Activated CD4-positive, CD25-positive, alpha-beta regulatory T cell (primary cell): ENCODE results near the gene MYRIP.
"Not testable (repeated sequence)": the region's sequence is repeated elsewhere in the genome, so short reads cannot be mapped to it uniquely, and the experiment has no call there.

Experiments used
- DNase-seq, 4 experiments: peaks; one replicate each; lab custom pipeline; 2025; lab: John Stamatoyannopoulos, UW

MYRIP gene

DNA sequence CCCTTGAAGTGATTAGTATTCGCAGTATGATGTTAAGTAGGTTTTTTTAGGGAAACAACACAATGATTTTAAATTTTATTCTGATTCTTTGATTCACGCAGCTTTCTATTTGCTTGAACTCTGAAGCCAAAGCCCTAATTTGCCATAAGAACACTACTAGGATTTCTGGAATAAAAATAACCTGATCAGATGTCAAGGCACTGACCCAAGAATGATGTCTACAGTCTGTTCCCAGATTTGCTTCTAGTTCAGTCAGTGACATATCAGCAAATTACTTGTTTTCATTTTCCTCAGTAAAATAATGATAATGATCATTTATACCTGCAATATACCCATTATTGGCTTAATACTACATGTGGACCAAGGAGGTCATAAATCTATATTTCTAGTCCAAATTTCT, 320.6 kb downstream of the MYRIP start:
- DNase-seq: no peak

DNA sequence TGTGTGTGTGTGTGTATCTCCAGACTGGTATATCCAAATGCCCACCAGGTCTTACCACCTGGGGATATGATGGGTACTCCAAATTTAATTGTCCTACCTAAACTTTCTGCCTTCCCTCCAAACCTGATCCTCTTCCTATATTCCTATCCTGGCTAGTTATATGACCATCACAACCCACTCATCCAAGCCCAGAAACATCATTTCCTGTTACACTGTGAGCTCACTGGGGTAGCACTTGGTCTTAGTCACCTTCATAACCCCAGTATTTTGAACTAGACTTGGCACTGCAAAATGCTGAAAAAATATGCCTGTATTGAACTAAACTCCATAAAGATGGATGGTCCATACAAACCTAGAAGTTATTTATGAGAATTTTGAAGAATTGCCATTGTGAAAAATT, 321.3 kb downstream of the MYRIP start:
- DNase-seq: no peak

DNA sequence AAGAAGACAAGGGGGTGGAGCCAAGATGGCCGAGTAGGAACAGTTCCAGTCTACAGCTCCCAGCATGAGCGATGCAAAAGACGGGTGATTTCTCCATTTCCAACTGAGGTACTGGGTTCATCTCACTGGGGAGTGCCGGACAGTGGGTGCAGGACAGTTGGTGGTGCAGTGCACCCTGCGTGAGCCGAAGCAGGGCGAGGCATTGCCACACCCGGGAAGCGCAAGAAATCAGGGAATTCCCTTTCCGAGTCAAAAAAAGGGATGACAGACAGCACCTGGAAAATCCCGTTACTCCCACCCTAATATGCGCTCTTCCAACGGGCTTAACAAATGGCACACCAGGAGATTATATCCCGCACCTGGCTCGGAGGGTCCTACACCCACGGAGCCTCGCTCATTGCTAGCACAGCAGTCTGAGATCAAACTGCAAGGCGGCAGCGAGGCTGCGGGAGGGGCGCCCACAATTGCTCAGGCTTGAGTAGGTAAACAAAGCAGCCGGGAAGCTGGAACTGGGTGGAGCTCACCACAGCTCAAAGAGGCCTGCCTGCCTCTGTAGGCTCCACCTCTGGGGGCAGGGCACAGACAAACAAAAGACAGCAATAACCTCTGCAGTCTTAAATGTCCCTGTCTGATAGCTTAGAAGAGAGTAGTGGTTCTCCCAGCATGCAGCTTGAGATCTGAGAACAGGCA, 324.6 kb downstream of the MYRIP start:
- DNase-seq: not testable (repeated sequence)

DNA sequence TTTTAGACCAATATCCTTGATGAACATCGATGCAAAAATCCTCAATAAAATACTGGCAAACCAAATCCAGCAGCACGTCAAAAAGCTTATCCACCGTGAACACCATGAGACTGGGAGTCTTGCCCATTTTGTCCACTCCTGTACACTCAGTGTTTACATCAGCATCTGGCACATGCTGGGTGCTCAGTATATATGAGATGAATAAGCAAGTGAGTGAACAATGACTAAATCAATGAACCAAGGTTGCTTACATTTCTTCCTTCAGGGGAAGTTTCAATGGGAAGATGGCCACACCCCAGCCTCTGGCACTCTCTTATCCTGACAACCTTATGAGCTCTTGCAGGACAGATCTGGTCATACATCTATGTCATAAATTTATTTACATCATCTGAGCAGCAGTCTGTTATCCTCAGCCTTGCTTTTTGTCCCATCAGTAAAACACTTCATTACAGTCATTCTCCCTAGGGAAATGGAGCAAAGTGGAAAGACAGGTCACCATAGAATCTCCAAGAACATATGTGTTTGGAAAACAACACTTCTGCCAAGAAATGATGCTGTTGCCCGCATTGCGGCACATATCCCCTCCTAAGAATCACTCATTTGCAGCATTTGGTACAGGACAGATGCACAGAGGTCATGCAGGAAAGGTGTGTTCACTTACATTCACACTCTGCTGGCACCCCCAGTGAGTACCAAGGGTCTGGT, 328.3 kb downstream of the MYRIP start:
- no peak for DNase-seq

DNA sequence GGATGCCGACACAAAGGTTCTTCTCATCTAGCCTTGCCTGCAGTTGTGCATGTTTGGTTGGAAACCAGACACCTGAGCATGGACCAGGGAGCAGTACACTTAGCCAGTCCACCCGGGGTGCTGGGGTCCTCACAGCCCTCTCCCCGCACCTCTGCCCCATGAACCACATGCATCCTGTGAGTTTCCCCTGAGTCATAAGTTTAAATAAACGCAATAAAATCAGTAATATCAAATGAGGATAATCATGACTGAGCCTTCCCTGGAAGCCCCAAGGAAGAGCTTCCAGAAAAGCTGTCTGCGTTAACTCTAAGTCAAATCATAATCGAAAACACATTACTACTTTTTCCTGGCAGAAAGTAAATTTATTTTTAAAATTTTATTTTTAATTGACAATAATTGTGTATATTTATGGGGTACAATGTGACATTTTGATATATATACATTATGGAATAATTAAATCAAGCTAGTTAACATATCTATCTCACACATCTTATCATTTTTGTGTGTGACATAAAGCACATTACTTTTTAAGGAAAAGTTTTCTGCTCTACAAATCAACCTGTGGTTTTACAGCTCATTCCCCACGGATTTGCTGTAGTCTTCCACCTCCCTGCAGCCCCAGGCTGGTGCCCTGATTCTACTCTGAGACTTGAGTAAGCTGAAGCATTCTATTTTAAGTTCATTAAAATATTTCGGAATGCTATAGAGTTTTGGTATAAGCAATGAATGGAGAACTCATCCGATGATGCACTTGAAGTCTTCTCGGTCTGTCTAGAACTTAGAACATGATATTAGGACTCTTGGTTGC, 334.1 kb downstream of the MYRIP start:
- DNase-seq: no peak

DNA sequence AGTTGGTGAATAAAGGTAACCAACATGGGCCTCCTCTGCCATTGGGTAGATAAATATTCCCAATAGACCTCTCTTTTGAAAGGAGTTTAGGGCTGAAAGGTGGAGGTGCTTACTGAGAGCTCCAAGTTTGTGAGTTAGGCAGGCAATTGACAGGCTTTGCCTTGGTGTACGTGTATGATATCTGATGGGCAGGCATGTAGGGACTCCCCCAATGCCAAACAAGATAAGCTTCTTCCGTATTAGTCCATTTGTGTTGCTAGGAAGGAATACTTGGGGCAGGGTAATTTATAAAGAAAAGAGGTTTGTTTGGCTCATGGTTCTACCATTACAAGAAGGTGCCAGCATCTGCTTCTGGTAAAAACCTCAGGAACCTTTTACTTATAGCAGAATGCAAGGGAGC, 339.4 kb downstream of the MYRIP start:
- DNase-seq: no peak

DNA sequence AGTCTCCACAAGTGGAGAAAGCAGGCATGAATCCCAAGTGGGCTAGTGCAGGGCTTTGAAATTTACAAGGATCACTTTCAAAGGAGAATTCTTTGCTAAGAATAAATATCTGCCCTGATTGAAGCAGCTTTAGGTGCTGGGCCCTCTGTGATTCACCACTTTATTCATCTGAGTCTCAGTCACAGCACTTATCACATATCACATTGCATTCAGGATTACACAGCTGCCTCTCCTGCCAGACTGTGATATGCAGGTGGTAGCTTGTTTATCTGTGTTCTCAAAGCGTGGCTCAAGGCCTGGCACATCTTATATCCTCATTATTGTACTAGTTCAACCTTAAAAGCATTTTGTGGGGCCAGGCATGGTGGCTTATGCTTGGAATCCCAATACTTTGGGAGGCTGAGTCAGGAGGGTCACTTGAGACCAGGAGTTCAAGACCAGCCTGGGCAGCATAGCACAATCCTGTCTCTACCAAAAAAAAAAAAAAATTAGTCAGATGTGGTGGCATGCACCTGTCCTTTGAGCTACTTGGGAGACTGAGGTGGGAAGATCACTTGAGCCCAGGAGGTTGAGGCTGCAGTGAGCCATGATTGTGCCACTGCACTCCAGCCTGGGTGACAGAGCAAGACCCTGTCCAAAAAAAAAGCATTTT, 343.2 kb downstream of the MYRIP start:
- no peak for DNase-seq

DNA sequence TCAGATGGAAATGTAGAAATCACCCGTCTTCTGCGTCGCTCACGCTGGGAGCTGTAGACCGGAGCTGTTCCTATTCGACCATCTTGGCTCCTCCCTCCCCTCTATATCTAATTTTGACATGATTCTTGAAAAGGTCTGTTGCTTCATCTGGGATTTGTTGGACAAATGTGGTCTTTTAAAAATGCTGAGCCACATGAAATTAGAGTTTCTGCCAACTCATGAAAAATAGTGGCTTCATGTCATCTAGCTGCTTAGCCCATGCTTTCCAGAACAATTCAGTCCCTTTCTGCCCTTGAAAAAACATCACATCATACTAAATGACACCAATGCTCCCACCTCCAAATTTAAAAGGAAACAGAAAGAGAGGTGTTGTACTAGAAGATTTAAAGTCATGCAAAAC, 351.5 kb downstream of the MYRIP start:
- no peak for DNase-seq

DNA sequence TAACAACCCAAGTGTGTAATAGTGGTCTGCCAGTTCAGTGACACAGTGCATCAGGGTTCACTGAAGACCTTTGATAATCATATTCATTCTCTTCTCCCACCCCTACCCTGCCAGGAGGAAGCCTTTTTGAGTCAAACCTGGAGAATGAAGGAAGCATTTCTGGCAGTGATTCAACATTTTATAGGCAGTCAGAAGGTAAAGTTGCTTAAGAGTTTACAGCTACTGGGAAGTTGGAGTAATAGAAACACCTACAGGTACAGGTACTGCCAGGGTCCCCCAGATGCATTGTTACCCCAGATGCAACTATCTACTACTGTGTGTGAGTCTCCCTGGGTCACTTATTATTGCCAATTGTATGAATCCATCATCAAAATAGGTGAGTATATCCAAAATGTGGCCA, 353.2 kb downstream of the MYRIP start:
- DNase-seq: no peak

DNA sequence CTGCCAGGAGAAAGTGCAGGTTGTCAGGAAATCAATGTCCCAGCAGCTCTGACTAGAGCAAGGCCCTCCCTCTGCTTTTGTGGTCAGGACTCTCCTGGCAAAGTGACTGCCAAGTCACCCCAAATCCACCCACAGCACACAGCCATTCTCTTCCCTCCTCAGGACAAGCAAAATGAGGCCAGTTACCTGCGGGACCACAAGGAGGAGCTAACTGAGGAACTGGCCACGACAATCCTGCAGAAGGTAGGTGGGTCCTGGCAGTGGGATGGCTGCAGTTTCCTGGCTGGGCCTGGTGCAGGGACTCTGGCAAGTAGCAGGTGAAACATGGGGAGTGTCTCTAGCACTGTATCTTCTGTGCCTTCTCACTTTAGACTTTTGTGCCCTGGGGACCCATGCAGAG, 357.6 kb downstream of the MYRIP start:
- DNase-seq: no peak

DNA sequence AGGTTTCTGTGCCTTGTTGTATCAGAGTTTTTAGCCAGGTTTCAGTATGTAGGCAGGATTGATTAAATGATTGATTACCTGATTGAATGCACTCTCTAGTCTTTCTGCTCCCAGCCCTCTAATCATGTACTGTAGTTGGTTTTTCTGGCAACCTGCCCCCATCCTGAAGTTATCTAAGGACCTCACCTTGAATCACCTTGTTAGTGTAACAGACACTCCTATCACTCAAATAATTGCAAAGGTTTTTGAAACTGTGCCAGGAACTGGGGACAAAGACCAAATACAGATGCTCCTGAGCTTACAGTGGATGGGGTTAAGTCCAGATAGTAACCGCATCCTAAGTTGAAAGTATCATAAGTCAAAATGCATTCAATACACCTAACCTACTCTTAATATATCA, 358.5 kb downstream of the MYRIP start:
- DNase-seq: no peak

DNA sequence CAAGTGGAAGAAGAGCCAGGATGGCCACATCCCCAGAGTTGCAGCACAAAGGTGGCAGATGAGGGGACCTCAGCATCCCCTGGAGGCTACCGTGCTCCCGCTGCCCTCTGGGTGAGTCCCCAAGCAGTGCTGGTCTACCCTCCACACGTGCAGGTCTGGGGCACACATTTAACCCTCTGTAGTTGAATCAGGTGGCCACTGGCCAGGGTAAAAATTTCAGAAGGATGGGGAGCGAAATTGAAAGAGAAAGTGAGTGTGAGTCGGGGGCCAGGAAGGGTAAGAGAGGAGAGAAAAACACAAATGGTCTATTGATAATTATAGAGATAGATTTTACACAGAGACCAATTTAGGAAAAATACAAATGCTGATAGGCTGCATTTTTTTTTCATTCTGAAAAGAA, 360.6 kb downstream of the MYRIP start:
- no peak for DNase-seq

DNA sequence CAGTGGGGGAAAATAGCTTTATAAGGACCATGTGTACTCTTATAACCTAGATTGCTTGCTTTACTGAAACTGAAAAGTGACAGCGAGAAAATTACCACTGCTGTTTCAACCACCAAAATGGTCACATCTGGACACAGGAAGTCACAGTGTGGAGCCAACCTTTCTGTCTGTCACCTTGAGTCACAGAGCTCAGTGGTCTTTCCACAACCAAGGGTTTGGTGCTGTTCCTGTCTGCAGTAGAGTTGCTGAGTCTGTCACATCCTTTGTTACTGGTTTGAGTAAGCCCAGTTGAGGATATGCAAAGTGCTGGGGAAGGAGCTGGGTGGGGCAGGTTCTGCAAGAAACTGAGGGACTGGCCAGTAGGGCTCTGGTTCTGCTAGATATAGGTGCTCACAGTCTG, 361.0 kb downstream of the MYRIP start:
- no peak for DNase-seq

DNA sequence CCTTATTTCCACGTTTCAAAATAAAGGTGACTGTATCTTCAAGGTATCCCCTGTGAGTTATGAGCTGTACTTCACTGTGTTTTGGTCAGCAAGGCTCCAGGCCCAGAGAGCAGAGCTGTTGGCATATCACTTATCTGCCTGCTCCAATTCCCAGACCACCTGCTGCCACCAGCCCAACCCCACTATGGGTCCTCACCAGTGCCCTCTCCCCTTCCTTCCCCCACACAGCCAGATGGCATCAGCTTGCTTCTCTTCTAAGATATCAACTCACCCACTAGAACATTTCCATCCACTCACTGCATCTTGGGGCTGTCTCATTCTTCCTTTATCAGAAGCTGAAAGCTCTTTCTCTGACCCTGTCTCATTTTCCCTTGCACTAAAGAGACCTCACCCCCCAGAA, 363.2 kb downstream of the MYRIP start:
- DNase-seq: no peak

DNA sequence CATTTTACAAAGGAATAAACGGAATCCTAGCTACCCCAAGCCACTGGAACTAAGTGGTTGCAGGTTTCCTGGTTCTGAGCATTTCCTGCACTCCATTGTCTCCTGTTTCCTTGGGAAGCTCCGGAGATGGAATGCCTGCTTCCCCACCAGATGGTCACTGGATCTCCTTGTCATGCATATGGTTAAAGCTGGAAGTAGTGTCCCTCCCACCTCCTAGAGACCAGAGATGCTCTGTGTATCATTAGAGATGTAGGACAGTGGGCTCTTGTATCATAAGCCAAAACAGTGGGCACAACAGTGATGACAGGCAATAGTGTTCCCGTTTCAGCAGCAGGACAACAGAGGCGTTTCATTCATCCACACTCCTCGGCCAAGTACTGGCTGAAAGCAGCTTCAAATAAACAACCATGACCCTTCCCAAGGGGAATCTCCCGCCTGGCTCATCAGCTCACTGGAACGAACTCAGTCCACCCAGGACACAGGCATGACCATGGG, 363.9 kb downstream of the MYRIP start:
- no peak for DNase-seq

DNA sequence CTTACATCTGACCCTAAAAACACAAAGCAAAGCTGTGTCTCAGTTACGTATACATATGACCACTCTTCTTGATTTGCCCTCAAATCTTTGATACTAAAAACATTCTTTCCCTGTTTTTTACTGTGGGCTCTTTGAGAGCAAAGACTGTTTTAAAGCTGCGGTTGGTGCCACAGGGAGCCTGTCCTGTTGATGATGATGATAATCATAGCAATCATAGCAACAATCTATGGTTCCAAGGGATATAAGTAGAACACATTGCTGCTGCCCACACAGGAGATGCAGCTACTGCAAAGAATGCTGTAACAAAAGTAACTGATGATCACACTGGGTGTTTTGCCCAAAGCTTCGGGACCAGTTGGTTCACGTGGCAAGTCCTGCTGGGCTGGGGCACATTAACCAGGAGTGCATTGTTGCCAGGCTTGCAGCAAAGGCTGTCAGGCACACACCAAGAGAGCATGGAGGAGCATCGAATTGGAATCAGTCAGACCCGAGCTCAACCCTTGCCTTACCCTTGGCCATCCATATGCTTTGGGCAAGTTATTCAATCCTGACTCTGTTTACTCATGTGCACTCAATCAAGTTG, 368.7 kb downstream of the MYRIP start:
- no peak for DNase-seq

DNA sequence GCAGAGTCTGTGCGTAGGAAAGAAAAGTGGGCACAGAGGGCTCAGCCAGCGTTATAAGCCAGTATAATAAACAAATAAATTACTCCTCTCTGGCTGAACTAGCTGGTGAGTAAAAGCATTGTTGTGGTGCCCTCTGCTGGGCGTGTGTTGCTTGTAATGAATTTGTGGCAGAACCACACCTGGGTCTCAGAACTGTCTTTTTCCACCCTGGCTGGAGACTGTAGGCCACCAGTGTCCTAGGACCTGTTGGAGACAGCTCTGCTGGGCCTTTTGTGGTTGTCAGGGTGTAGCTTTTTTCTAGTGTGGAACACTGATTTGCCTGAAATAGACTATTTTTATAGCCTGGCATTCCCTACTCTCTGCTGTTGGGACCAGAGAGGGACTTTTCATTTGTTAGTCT, 369.6 kb downstream of the MYRIP start:
- DNase-seq: peak in 3 of 4 experiments; percentile 3 to 41 (median 7)

DNA sequence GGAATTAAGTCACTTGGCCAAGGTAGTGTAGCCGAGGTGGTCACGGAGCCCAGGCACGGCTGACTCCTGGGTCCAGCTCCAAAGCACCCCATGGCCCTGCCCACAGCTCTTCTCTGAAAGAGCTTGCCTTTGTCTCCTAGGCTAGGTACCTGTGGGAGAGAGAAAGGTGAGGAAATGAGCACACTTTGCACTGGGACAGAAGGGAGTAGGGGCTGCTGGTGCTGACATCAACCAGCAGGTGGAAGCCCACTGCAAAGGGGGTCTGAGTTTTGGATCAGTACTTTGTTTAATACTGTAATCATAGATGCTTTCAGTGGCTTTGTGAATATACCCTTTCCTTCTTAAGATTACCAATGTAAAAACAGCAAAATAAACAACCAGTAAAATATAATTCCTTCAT, 371.8 kb downstream of the MYRIP start:
- no peak for DNase-seq

DNA sequence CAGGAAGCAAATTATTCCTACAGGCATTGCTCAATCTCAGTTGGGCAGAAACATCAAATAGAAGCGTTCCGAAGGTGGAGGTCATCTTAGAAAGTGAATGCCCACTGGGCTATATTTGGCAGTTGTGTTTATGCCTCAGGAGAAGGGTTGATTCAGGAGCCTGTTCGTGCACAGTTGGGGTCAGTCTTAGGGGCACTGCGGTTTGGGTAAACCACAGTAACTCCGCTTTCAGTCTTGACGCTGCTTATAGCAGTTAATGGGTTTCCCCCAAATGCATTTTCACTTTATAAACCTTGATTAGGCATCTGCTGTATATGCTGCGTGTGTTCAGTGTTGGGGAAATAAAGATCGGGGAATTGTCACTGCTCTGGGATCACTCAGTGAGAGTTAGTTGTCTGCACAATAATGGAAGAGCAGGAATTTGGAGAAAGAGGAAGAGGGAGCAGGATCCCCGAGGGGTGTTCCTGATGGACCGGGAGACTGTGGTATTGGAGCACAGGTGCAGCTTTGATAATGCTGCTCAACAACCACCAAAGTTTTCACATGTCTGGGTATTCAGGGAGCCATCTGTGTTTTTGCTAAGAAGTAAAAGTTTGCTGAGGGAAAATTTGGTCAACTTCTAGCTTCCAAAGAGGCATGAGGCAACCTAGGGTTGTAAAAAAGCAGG, 375.8 kb downstream of the MYRIP start:
- DNase-seq: no peak

DNA sequence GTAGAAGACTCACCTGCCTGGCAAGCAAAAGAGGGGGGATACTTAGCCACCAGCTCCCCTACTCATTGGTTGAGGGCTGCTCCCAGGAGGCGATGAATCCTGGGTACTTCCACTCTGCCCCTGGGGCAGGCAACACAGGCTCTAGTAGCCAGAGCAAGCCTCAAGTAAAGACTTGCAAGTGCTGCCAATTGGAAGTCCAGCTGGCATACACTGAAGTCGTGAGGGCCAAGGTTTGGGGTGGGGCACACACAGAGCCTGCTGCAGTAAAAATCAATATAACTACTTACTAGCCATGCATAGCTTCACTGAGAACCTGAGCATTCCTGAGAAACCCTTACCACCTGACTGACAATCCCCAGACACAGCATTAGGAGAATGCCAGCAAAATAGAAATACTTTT, 377.1 kb downstream of the MYRIP start:
- DNase-seq: no peak

DNA sequence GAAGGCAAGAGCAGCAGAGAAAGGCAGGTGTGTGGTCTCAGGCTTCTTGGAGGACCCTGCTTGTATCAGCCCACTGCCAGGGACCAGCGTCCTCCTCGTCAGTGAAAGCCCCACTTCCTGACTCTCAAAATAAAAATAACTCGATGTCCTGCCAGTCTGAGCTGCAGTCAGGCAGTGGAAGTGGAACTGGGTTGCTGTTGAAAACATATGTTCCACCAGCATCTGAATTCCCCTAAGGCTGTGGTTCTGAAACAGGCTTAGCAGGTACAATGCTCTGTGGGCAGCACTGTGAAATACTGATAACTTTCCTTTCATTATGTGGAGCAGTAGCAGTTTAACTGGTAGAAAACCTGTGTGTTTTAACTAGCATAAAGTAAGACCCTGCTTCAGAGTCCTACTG, 378.5 kb downstream of the MYRIP start:
- no peak for DNase-seq
